HepG2 (cell line): ENCODE data around the gene UBE4A. TPM values are rescaled to one million over a fixed set of nuclear protein-coding genes. Genes with fewer than 3 reads are reported as not detected.
A peak's percentile ranks its signal among the peaks of the same experiment; 100 is the strongest.

Source experiments
- CCDC6 ChIP-seq: sonication (generic); formaldehyde crosslinking; IDR thresholded peaks from 2 replicates; pipeline ENCODE4 v1.8.1; 2022; ENCODE audit warnings: mild to moderate bottlenecking, missing genetic modification reagents, moderate library complexity
- DMAP1 ChIP-seq: IDR thresholded peaks from 2 replicates; pipeline ENCODE4 v1.6.1; 2016
- KDM1A ChIP-seq: IDR thresholded peaks from 2 replicates; pipeline ENCODE4 v1.6.1; 2016; ENCODE audit warnings: missing compliant biosample characterization
- MBD4 ChIP-seq: IDR thresholded peaks from 2 replicates; pipeline ENCODE4 v1.6.1; 2012; ENCODE audit warnings: low read length, inconsistent platforms, borderline replicate concordance
- MED8 ChIP-seq: sonication (generic); formaldehyde crosslinking; IDR thresholded peaks from 2 replicates; pipeline ENCODE4 v1.8.1; 2023; ENCODE audit warnings: mild to moderate bottlenecking, missing genetic modification reagents; ENCODE audit not compliant: insufficient replicate concordance
- MXD4 ChIP-seq: IDR thresholded peaks from 2 replicates; pipeline ENCODE4 v1.6.1; 2016; ENCODE audit warnings: mild to moderate bottlenecking, missing biosample characterization, missing genetic modification reagents
- NCOA2 ChIP-seq: sonication (generic); formaldehyde crosslinking; IDR thresholded peaks from 2 replicates; pipeline ENCODE4 v1.8.0; 2022; ENCODE audit warnings: inconsistent platforms
- NFE2 ChIP-seq: sonication (generic); formaldehyde crosslinking; IDR thresholded peaks from 2 replicates; pipeline ENCODE4 v1.4.0; 2020; ENCODE audit warnings: missing genetic modification reagents
- NFYC ChIP-seq: IDR thresholded peaks from 2 replicates; pipeline ENCODE4 v1.6.1; 2016; ENCODE audit warnings: missing genetic modification reagents, missing compliant biosample characterization
- PHF5A ChIP-seq: IDR thresholded peaks from one replicate; pipeline ENCODE4 v1.6.1; 2018; ENCODE audit warnings: low read depth, missing genetic modification reagents; ENCODE audit not compliant: unreplicated experiment
- SMC3 ChIP-seq: IDR thresholded peaks from 2 replicates; pipeline ENCODE4 v1.6.1; 2011; ENCODE audit warnings: low read length, improper control_type of control experiment
- SP2 ChIP-seq: sonication (generic); formaldehyde crosslinking; IDR thresholded peaks from 2 replicates; pipeline ENCODE4 v1.5.1; 2020; ENCODE audit warnings: mild to moderate bottlenecking, missing genetic modification reagents
- SP5 ChIP-seq: IDR thresholded peaks from 2 replicates; pipeline ENCODE4 v1.6.1; 2016; ENCODE audit warnings: low read depth, borderline replicate concordance
- TCF12 ChIP-seq, 2 experiments: fragments of 450-650 bp in 1 of 2; sonication (generic) in 1 of 2; formaldehyde crosslinking in 1 of 2; IDR thresholded peaks; 2 replicates each; pipeline versions ENCODE4 v1.6.1 to v1.8.0; 2017 to 2022; ENCODE audit warnings: antibody characterized with exemption in 1 of 2, mild to moderate bottlenecking in 1 of 2, missing genetic modification reagents in 1 of 2, moderate library complexity in 1 of 2
- TP53 ChIP-seq: sonication (generic); formaldehyde crosslinking; conservative IDR thresholded peaks from 2 replicates; pipeline ENCODE4 v1.4.0; 2020; ENCODE audit warnings: missing genetic modification reagents
- ZBTB42 ChIP-seq: sonication (generic); formaldehyde crosslinking; IDR thresholded peaks from 2 replicates; pipeline ENCODE4 v1.5.0; 2020; ENCODE audit warnings: mild to moderate bottlenecking, missing genetic modification reagents
- ZFY ChIP-seq: sonication (generic); formaldehyde crosslinking; IDR thresholded peaks from 2 replicates; pipeline ENCODE4 v1.4.0; 2020; ENCODE audit warnings: missing genetic modification reagents
- ZNF513 ChIP-seq: sonication (generic); formaldehyde crosslinking; conservative IDR thresholded peaks from 2 replicates; pipeline ENCODE4 v1.5.0; 2020; ENCODE audit warnings: missing genetic modification reagents
- ZNF574 ChIP-seq: sonication (generic); formaldehyde crosslinking; IDR thresholded peaks from 2 replicates; pipeline ENCODE4 v1.4.0; 2020; ENCODE audit warnings: missing genetic modification reagents
- ZNF687 ChIP-seq: sonication (generic); formaldehyde crosslinking; IDR thresholded peaks from 2 replicates; pipeline ENCODE4 v1.5.1; 2020; ENCODE audit warnings: mild to moderate bottlenecking, missing genetic modification reagents, moderate library complexity
- ZNF710 ChIP-seq: sonication (generic); formaldehyde crosslinking; IDR thresholded peaks from 2 replicates; pipeline ENCODE4 v1.5.0; 2020; ENCODE audit warnings: mild to moderate bottlenecking, missing genetic modification reagents, borderline replicate concordance
- polyA plus RNA-seq, 8 experiments: library from polyadenylated mRNA; depleted of rRNA in 3 of 8; stranded (reverse) in 7 of 8; unstranded in 1 of 8; fragments of >200 nt; fragmentation: Illumina TruSeq in 4 of 8; extraction: Trizol in 4 of 8; gene quantifications; 2 replicates each; pipeline versions ENCODE4 v1.2.1 to v1.2.3, GENCODE V29; 2011 to 2016; ENCODE audit warnings: low read depth in 4 of 8, missing spikeins in 1 of 8, mixed read lengths in 1 of 8; ENCODE audit not compliant: insufficient read depth in 1 of 8
- total RNA-seq, 5 experiments: library from RNA; depleted of rRNA; stranded (reverse); fragments of >200 nt; fragmentation: Illumina TruSeq; extraction: Trizol; gene quantifications; 2 replicates each; pipeline ENCODE4 v1.2.3, GENCODE V29; 2016; ENCODE audit warnings: low read depth in 1 of 5

UBE4A gene
- total and polyA plus RNA-seq, 2 of the 13 experiments (the other 11 are each of a cell fraction or from before 2014, with no cell fraction given): 15.1 to 32.7 TPM

GRCh38 chr11:118435290-118435892 is 76.0 kb downstream of the UBE4A start (continued):
- TF ChIP-seq ZNF574 (no peak), ZNF687 (CRISPR knock-in tag) (peak; percentile 79), MBD4 (no peak), TCF12 (IDR thresholded peaks at IDR 0.05) (no peak), TCF12 (CRISPR knock-in tag; IDR thresholded peaks at IDR 0.05) (no peak), NCOA2 (CRISPR knock-in tag) (0 out of 2 replicates have a peak, but pooled peaks have one; percentile 5), SMC3 (no peak), NFE2 (CRISPR knock-in tag) (no peak), SP5 (CRISPR knock-in tag) (peak; percentile 35; the same call in 1 of the 2 replicates), DMAP1 (CRISPR knock-in tag) (peak; percentile 2; the same call in 1 of the 2 replicates), ZNF513 (CRISPR knock-in tag) (no peak), KDM1A (CRISPR knock-in tag) (no peak), MED8 (CRISPR knock-in tag) (peak; percentile 50), SP2 (CRISPR knock-in tag) (no peak), ZFY (CRISPR knock-in tag) (peak; percentile 58; the same call in 1 of the 2 replicates), ZBTB42 (0 out of 2 replicates have a peak, but pooled peaks have one; percentile 33), PHF5A (CRISPR knock-in tag) (no peak), MXD4 (CRISPR knock-in tag) (no peak), CCDC6 (CRISPR knock-in tag) (no peak; the same call in 1 of the 2 replicates), NFYC (CRISPR knock-in tag) (peak; percentile 26; the same call in 1 of the 2 replicates), TP53 (CRISPR knock-in tag) (no peak), ZNF710 (CRISPR knock-in tag) (no peak)
